ENCODE data around the gene LCAT. TPM values are rescaled to one million over a fixed set of nuclear protein-coding genes. Genes with fewer than 3 reads are reported as not detected.

The LCAT gene
- total RNA-seq, 4 donors from 2014 or later, result 13.9 to 43.1 (median 22.0) TPM

- Histone ChIP-seq H3K4me3 (no peak overlapping the region), H3K27me3 (no peaks in the 10 kb centered on the region), H3K4me1 (peaks cover 36 to 53% (median 41%) of the 10 kb centered on the region in 4 donors), H3K36me3 (peaks cover 0 to 58% (median 38%) of the 10 kb centered on the region in 4 donors), H3K27ac (replicated peaks in 1 of 4) (no peak overlapping the region), H3K9me3 (no peaks in the 10 kb centered on the region)
- intact Hi-C loops (cut with DNase I), result no loop called here
- WGBS, result 86% methylated on average over 5 of the region's 7 CpGs
- TF ChIP-seq POLR2A (IDR thresholded peaks at IDR 0.05; ENCODE audit: low read depth) (no peak), CTCF (IDR thresholded peaks at IDR 0.05) (no peak), POLR2AphosphoS5 (IDR thresholded peaks at IDR 0.05) (no peak), EP300 (IDR thresholded peaks at IDR 0.05) (no peak)
- no peak for DNase-seq (ENCODE audit: extremely low spot score)
Measured at GRCh38 chr16:67914758-67915495, 29.0 kb downstream of the LCAT start.

GRCh38 chr16:67910158-67910557, 33.8 kb downstream of the LCAT start:
- Histone ChIP-seq H3K9me3 (no peaks in the 10 kb centered on the region), H3K27ac (replicated peaks in 1 of 4) (no peak overlapping the region), H3K36me3 (peaks cover 12 to 69% (median 45%) of the 10 kb centered on the region in 4 donors), H3K27me3 (no peaks in the 10 kb centered on the region), H3K4me3 (no peak overlapping the region), H3K4me1 (peaks cover 0 to 6% (median 1%) of the 10 kb centered on the region in 4 donors)
- DNase-seq (ENCODE audit: extremely low spot score), result no peak
- 60% methylated on average over 2 of the region's 2 CpGs for WGBS
- intact Hi-C loops (cut with DNase I), result no loop called here
- TF ChIP-seq POLR2AphosphoS5 (IDR thresholded peaks at IDR 0.05) (no peak), POLR2A (IDR thresholded peaks at IDR 0.05; ENCODE audit: low read depth) (no peak), CTCF (IDR thresholded peaks at IDR 0.05) (no peak), EP300 (IDR thresholded peaks at IDR 0.05) (no peak)

GRCh38 chr16:67909056-67909742, 34.7 kb downstream of the LCAT start:
- TF ChIP-seq EP300 (IDR thresholded peaks at IDR 0.05) (no peak), CTCF (IDR thresholded peaks at IDR 0.05) (no peak)
- H3K9me3 ChIP-seq, result no peaks in the 10 kb centered on the region
- H3K4me3 ChIP-seq, result no peak overlapping the region
- WGBS, result 94% methylated on average over 21 of the region's 36 CpGs
- peaks cover 12 to 68% (median 43%) of the 10 kb centered on the region in 4 donors for H3K36me3 ChIP-seq
- H3K4me1 ChIP-seq, result peaks cover 0 to 5% (median 0%) of the 10 kb centered on the region in 4 donors
- intact Hi-C loops (cut with DNase I), result no loop called here
- DNase-seq (ENCODE audit: extremely low spot score), result no peak
- H3K27me3 ChIP-seq, result no peaks in the 10 kb centered on the region
- H3K27ac ChIP-seq (replicated peaks in 1 of 4), result no peak overlapping the region

- TF ChIP-seq POLR2AphosphoS5 (IDR thresholded peaks at IDR 0.05) (no peak), CTCF (IDR thresholded peaks at IDR 0.05) (no peak), POLR2A (IDR thresholded peaks at IDR 0.05; ENCODE audit: low read depth) (no peak), EP300 (IDR thresholded peaks at IDR 0.05) (no peak)
- peaks cover 0 to 13% (median 3%) of the 10 kb centered on the region in 4 donors for H3K4me1 ChIP-seq
- H3K27me3 ChIP-seq, result no peaks in the 10 kb centered on the region
- no peak overlapping the region for H3K27ac ChIP-seq (replicated peaks in 1 of 4)
- H3K36me3 ChIP-seq, result peaks cover 12 to 71% (median 36%) of the 10 kb centered on the region in 4 donors
- DNase-seq (ENCODE audit: extremely low spot score), result no peak
- intact Hi-C loops (cut with DNase I), result no loop called here
- WGBS, result 84% methylated on average over 10 of the region's 11 CpGs
- no peak overlapping the region for H3K4me3 ChIP-seq
- H3K9me3 ChIP-seq, result no peaks in the 10 kb centered on the region
Measured at GRCh38 chr16:67907397-67908180, 36.3 kb downstream of the LCAT start.

All from esophagus muscularis mucosa (tissue), 4 donors.